ENCODE measurements around the gene RNF224.
A peak's percentile ranks its signal among the peaks of the same experiment; 100 is the strongest.
"Not testable (repeated sequence)": the region's sequence is repeated elsewhere in the genome, so short reads cannot be mapped to it uniquely, and the experiment has no call there.

RNF224 gene

GRCh38 chr9:137252555-137253506 is 25.5 kb downstream of the RNF224 start:
- Histone ChIP-seq H3K4me3 (ENCODE audit: low read length in 2 of 2) (no peak overlapping the region), H3K9me3 (ENCODE audit: control insufficient read depth in 2 of 2, low read length in 2 of 2) (no peaks in the 10 kb centered on the region), H3K27ac (ENCODE audit: low read length) (no peak overlapping the region), H3K36me3 (ENCODE audit: control insufficient read depth in 2 of 2, insufficient read depth in 2 of 2, low read length in 2 of 2) (peaks cover 0 to 3% of the 10 kb centered on the region in 2 donors), H3K27me3 (ENCODE audit: control insufficient read depth in 1 of 2, insufficient read depth in 2 of 2, low read length in 2 of 2) (peaks cover 0 to 4% of the 10 kb centered on the region in 2 donors), H3K9ac (ENCODE audit: low read length in 2 of 2) (no peak overlapping the region), H3K4me1 (ENCODE audit: control insufficient read depth, insufficient read depth, low read length) (peaks cover 27% of the 10 kb centered on the region)

GRCh38 chr9:137253717-137254623 is 26.7 kb downstream of the RNF224 start:
- peak overlapping the region; percentile 66 to 72 for H3K9ac ChIP-seq (ENCODE audit: low read length in 2 of 2)
- H3K27ac ChIP-seq (ENCODE audit: low read length) = no peak overlapping the region
- peaks cover 0 to 4% of the 10 kb centered on the region in 2 donors for H3K27me3 ChIP-seq (ENCODE audit: control insufficient read depth in 1 of 2, insufficient read depth in 2 of 2, low read length in 2 of 2)
- H3K9me3 ChIP-seq (ENCODE audit: control insufficient read depth in 2 of 2, low read length in 2 of 2) = no peaks in the 10 kb centered on the region
- peak overlapping the region; percentile 83 to 91 for H3K4me3 ChIP-seq (ENCODE audit: low read length in 2 of 2)
- H3K36me3 ChIP-seq (ENCODE audit: control insufficient read depth in 2 of 2, insufficient read depth in 2 of 2, low read length in 2 of 2) = peaks cover 0 to 6% of the 10 kb centered on the region in 2 donors
- H3K4me1 ChIP-seq (ENCODE audit: control insufficient read depth, insufficient read depth, low read length) = peaks cover 27% of the 10 kb centered on the region

DNA sequence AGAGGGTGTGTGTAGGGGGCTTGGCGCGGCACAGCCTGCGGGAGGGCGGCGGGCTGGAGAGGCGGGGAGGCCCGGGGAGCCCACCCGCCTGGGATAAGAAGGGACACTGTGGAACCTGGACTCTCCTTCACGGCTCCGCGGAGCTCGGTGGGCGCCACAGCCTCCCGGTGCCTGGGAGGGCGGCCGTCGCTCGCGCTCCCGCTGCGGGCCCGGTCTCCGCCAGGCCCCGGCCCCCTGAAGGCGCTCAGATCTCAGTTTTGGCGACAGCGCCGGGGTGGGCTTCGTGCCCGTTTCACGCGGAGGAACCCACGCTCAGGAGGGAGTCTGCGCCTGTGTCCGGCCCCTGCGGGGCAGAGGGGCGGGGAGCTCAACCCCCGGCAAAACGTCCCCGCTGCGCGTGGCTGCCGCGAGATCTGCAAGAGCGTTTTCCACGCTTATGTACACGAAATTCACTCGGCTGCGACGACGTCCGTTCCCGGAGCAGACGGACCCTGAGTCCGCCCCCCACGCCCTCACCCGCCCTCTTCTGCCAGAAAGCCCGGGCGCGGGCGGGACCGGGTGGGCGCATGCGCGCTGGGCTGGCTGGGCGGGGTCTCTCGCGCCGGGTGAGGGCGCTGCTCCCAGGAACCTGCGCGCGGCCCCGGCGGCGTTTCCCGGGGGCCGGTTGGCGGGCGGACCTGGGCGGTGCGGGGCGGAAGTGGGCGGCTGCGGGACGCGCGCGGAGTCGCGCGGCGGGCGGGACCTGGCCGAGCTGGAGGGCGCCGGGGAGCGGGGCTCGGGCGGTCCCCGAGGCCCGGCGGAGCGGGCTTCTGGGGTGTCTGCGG is 27.5 kb downstream of the RNF224 start, which contains the start of gene NELFB:
Gene NELFB (plus strand): TSS at position 704 of the 824 bp plus-strand sequence.
- Histone ChIP-seq H3K36me3 (ENCODE audit: control insufficient read depth in 2 of 2, insufficient read depth in 2 of 2, low read length in 2 of 2) (peaks cover 3 to 10% of the 10 kb centered on the region in 2 donors), H3K4me1 (ENCODE audit: control insufficient read depth, insufficient read depth, low read length) (peaks cover 27% of the 10 kb centered on the region), H3K9ac (ENCODE audit: low read length in 2 of 2) (peak within 1 kb of the TSS; percentile 69 to 72), H3K27ac (ENCODE audit: low read length) (peak within 1 kb of the TSS; percentile 18), H3K27me3 (ENCODE audit: control insufficient read depth in 1 of 2, insufficient read depth in 2 of 2, low read length in 2 of 2) (peaks cover 0 to 4% of the 10 kb centered on the region in 2 donors), H3K4me3 (ENCODE audit: low read length in 2 of 2) (peak within 1 kb of the TSS; percentile 91 to 93), H3K9me3 (ENCODE audit: control insufficient read depth in 2 of 2, low read length in 2 of 2) (no peaks in the 10 kb centered on the region)

DNA sequence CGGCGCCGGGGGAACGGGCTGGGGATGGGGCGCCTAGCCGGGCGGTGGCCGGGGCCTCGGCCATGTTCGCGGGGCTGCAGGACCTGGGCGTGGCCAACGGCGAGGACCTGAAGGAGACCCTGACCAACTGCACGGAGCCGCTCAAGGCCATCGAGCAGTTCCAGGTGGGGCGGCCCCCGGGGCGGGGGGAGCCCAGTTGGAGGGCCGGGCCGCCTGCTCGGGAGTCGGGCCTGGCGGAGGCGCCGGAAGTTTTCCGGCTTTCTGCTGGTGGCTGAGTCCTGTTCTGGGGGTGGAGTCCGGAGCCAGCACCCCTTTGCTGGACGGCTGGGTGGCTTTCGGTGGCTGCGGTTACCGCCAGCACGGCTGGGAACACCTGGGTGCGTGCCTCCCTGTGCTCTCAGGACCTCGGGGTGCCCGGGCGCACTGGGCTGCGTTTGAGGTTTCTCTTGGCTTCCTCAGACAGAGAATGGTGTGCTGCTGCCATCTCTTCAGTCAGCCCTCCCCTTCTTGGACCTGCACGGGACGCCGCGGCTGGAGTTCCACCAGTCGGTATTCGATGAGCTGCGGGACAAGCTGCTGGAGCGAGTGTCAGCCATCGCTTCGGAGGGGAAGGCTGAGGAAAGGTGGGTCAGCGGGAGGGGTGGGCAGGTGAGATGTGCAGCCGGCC is 28.3 kb downstream of the RNF224 start:
- Histone ChIP-seq H3K4me3 (ENCODE audit: low read length in 2 of 2) (peak overlapping the region; percentile 91 to 93), H3K27ac (ENCODE audit: low read length) (peak overlapping the region; percentile 18), H3K36me3 (ENCODE audit: control insufficient read depth in 2 of 2, insufficient read depth in 2 of 2, low read length in 2 of 2) (peaks cover 3 to 10% of the 10 kb centered on the region in 2 donors), H3K4me1 (ENCODE audit: control insufficient read depth, insufficient read depth, low read length) (peaks cover 27% of the 10 kb centered on the region), H3K9me3 (ENCODE audit: control insufficient read depth in 2 of 2, low read length in 2 of 2) (no peaks in the 10 kb centered on the region), H3K27me3 (ENCODE audit: control insufficient read depth in 1 of 2, insufficient read depth in 2 of 2, low read length in 2 of 2) (peaks cover 0 to 2% of the 10 kb centered on the region in 2 donors), H3K9ac (ENCODE audit: low read length in 2 of 2) (peak overlapping the region; percentile 68 to 69)

- Histone ChIP-seq H3K36me3 (ENCODE audit: control insufficient read depth in 2 of 2, insufficient read depth in 2 of 2, low read length in 2 of 2) (peaks cover 3 to 10% of the 10 kb centered on the region in 2 donors), H3K4me3 (ENCODE audit: low read length in 2 of 2) (peak overlapping the region; percentile 91 to 93), H3K9ac (ENCODE audit: low read length in 2 of 2) (peak overlapping the region in 1 of 2 donors; percentile 68), H3K27me3 (ENCODE audit: control insufficient read depth in 1 of 2, insufficient read depth in 2 of 2, low read length in 2 of 2) (no peaks in the 10 kb centered on the region), H3K4me1 (ENCODE audit: control insufficient read depth, insufficient read depth, low read length) (peaks cover 27% of the 10 kb centered on the region), H3K27ac (ENCODE audit: low read length) (no peak overlapping the region), H3K9me3 (ENCODE audit: control insufficient read depth in 2 of 2, low read length in 2 of 2) (no peaks in the 10 kb centered on the region)
Observed at GRCh38 chr9:137256362-137256761, 29.1 kb downstream of the RNF224 start.

DNA sequence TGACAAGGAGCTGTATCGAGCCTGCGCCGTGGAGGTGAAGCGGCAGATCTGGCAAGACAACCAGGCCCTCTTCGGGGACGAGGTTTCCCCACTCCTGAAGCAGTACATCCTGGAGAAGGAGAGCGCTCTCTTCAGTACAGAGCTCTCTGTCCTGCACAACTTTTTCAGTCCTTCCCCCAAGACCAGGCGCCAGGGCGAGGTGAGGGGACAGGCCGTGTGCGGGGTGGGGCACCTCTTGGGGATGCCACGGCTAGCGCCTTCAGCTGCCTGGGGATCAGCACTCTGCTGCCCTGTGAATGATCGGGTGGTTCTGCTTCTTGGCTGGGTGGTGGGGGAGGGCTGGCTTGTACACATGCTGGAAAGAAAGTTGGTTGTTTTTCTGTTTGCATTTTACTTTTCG is 29.6 kb downstream of the RNF224 start:
- H3K4me3 ChIP-seq (ENCODE audit: low read length in 2 of 2) = no peak overlapping the region
- no peak overlapping the region for H3K9ac ChIP-seq (ENCODE audit: low read length in 2 of 2)
- H3K27ac ChIP-seq (ENCODE audit: low read length) = no peak overlapping the region
- H3K36me3 ChIP-seq (ENCODE audit: control insufficient read depth in 2 of 2, insufficient read depth in 2 of 2, low read length in 2 of 2) = peaks cover 3 to 10% of the 10 kb centered on the region in 2 donors
- peaks cover 27% of the 10 kb centered on the region for H3K4me1 ChIP-seq (ENCODE audit: control insufficient read depth, insufficient read depth, low read length)
- no peaks in the 10 kb centered on the region for H3K9me3 ChIP-seq (ENCODE audit: control insufficient read depth in 2 of 2, low read length in 2 of 2)
- H3K27me3 ChIP-seq (ENCODE audit: control insufficient read depth in 1 of 2, insufficient read depth in 2 of 2, low read length in 2 of 2) = no peaks in the 10 kb centered on the region

- not testable (repeated sequence) for H3K9me3 ChIP-seq (ENCODE audit: control insufficient read depth in 2 of 2, low read length in 2 of 2); H3K27me3 ChIP-seq (ENCODE audit: control insufficient read depth in 1 of 2, insufficient read depth in 2 of 2, low read length in 2 of 2); H3K4me1 ChIP-seq (ENCODE audit: control insufficient read depth, insufficient read depth, low read length); H3K4me3 ChIP-seq (ENCODE audit: low read length in 2 of 2); H3K27ac ChIP-seq (ENCODE audit: low read length); H3K9ac ChIP-seq (ENCODE audit: low read length in 2 of 2)
- H3K36me3 ChIP-seq (ENCODE audit: control insufficient read depth in 2 of 2, insufficient read depth in 2 of 2, low read length in 2 of 2) = peaks cover 24 to 30% of the 10 kb centered on the region in 2 donors
Observed at GRCh38 chr9:137262173-137262908, 35.0 kb downstream of the RNF224 start.

GRCh38 chr9:137262909-137263285 is 35.6 kb downstream of the RNF224 start:
- Histone ChIP-seq H3K27ac (ENCODE audit: low read length) (no peak overlapping the region), H3K27me3 (ENCODE audit: control insufficient read depth in 1 of 2, insufficient read depth in 2 of 2, low read length in 2 of 2) (no peaks in the 10 kb centered on the region), H3K36me3 (ENCODE audit: control insufficient read depth in 2 of 2, insufficient read depth in 2 of 2, low read length in 2 of 2) (peaks cover 24 to 32% of the 10 kb centered on the region in 2 donors)

GRCh38 chr9:137263506-137263905 is 36.2 kb downstream of the RNF224 start:
- H3K27ac ChIP-seq (ENCODE audit: low read length) = no peak overlapping the region
- no peaks in the 10 kb centered on the region for H3K27me3 ChIP-seq (ENCODE audit: control insufficient read depth in 1 of 2, insufficient read depth in 2 of 2, low read length in 2 of 2)
- H3K4me3 ChIP-seq (ENCODE audit: low read length in 2 of 2) = no peak overlapping the region
- H3K36me3 ChIP-seq (ENCODE audit: control insufficient read depth in 2 of 2, insufficient read depth in 2 of 2, low read length in 2 of 2) = peaks cover 24 to 32% of the 10 kb centered on the region in 2 donors
- no peak overlapping the region for H3K9ac ChIP-seq (ENCODE audit: low read length in 2 of 2)
- H3K4me1 ChIP-seq (ENCODE audit: control insufficient read depth, insufficient read depth, low read length) = peaks cover 2% of the 10 kb centered on the region
- H3K9me3 ChIP-seq (ENCODE audit: control insufficient read depth in 2 of 2, low read length in 2 of 2) = no peaks in the 10 kb centered on the region

More at GRCh38 chr9:137262909-137263285, 35.6 kb downstream of the RNF224 start:
- Histone ChIP-seq H3K9ac (ENCODE audit: low read length in 2 of 2) (no peak overlapping the region), H3K4me3 (ENCODE audit: low read length in 2 of 2) (no peak overlapping the region), H3K9me3 (ENCODE audit: control insufficient read depth in 2 of 2, low read length in 2 of 2) (no peaks in the 10 kb centered on the region), H3K4me1 (ENCODE audit: control insufficient read depth, insufficient read depth, low read length) (no peaks in the 10 kb centered on the region)
